ENCODE measurements around the gene RNF44. TPM values are rescaled to one million over a fixed set of nuclear protein-coding genes. Genes with fewer than 3 reads are reported as not detected.

The RNF44 gene
- total and polyA plus RNA-seq, 4 donors: 15.3 to 40.5 (median 25.5) TPM

GRCh38 chr5:176535664-176536131, 1.5 kb downstream of the RNF44 start:
- Histone ChIP-seq H3K27ac (ENCODE audit: low read depth in 1 of 2, low read length in 1 of 2) (peak overlapping the region; percentile 85 to 98), H3K4me3 (peak overlapping the region; percentile 68), H3K27me3 (ENCODE audit: control insufficient read depth in 3 of 3, insufficient read depth in 3 of 3, low read length in 2 of 3) (no peaks in the 10 kb centered on the region), H3K4me1 (ENCODE audit: control insufficient read depth in 5 of 5, insufficient read depth in 5 of 5, low read length in 5 of 5) (peaks cover 19 to 57% (median 23%) of the 10 kb centered on the region in 5 donors), H3K36me3 (ENCODE audit: control insufficient read depth in 4 of 4, insufficient read depth in 4 of 4, low read length in 4 of 4) (peaks cover 0 to 15% (median 0%) of the 10 kb centered on the region in 4 donors), H3K9me3 (ENCODE audit: control insufficient read depth in 4 of 4, insufficient read depth in 3 of 4, low read length in 3 of 4) (no peaks in the 10 kb centered on the region), H3K9ac (ENCODE audit: insufficient read depth in 1 of 2, low read length in 2 of 2) (peak overlapping the region; percentile 36 to 76)
- 2 to 3% methylated on average over 9 of the region's 9 CpGs for WGBS, 2 donors
- peak in 1 of 3 donors; percentile 24 for DNase-seq
- TF ChIP-seq CTCF (IDR thresholded peaks at IDR 0.05; ENCODE audit: control extremely low read depth, extremely low read depth): no peak
- ATAC-seq (ENCODE audit: insufficient read depth, low FRiP score): no peak

GRCh38 chr5:176535101-176535663, 2.0 kb downstream of the RNF44 start:
- Histone ChIP-seq H3K4me3 (peak overlapping the region; percentile 68), H3K27me3 (ENCODE audit: control insufficient read depth in 3 of 3, insufficient read depth in 3 of 3, low read length in 2 of 3) (no peaks in the 10 kb centered on the region), H3K27ac (ENCODE audit: low read depth in 1 of 2, low read length in 1 of 2) (peak overlapping the region; percentile 85 to 98), H3K4me1 (ENCODE audit: control insufficient read depth in 5 of 5, insufficient read depth in 5 of 5, low read length in 5 of 5) (peaks cover 19 to 57% (median 23%) of the 10 kb centered on the region in 5 donors), H3K9me3 (ENCODE audit: control insufficient read depth in 4 of 4, insufficient read depth in 3 of 4, low read length in 3 of 4) (no peaks in the 10 kb centered on the region), H3K36me3 (ENCODE audit: control insufficient read depth in 4 of 4, insufficient read depth in 4 of 4, low read length in 4 of 4) (peaks cover 0 to 20% (median 0%) of the 10 kb centered on the region in 4 donors), H3K9ac (ENCODE audit: insufficient read depth in 1 of 2, low read length in 2 of 2) (peak overlapping the region in 1 of 2 donors; percentile 36)
- peak in 2 of 3 donors; percentile 40 to 46 for DNase-seq
- 27 to 28% methylated on average over 11 of the region's 11 CpGs for WGBS, 2 donors
- ATAC-seq (ENCODE audit: insufficient read depth, low FRiP score): no peak
- no peak for TF ChIP-seq CTCF (IDR thresholded peaks at IDR 0.05; ENCODE audit: control extremely low read depth, extremely low read depth)

GRCh38 chr5:176534640-176535039, 2.6 kb downstream of the RNF44 start:
- TF ChIP-seq CTCF (IDR thresholded peaks at IDR 0.05; ENCODE audit: control extremely low read depth, extremely low read depth): no peak
- 66 to 71% methylated on average over 4 of the region's 4 CpGs for WGBS, 2 donors
- DNase-seq: no peak
- peak overlapping the region; percentile 85 to 98 for H3K27ac ChIP-seq (ENCODE audit: low read depth in 1 of 2, low read length in 1 of 2)
- H3K4me3 ChIP-seq: no peak overlapping the region
- peaks cover 0 to 22% (median under 1%) of the 10 kb centered on the region in 4 donors for H3K36me3 ChIP-seq (ENCODE audit: control insufficient read depth in 4 of 4, insufficient read depth in 4 of 4, low read length in 4 of 4)
- no peak for ATAC-seq (ENCODE audit: insufficient read depth, low FRiP score)
- peaks cover 19 to 57% (median 23%) of the 10 kb centered on the region in 5 donors for H3K4me1 ChIP-seq (ENCODE audit: control insufficient read depth in 5 of 5, insufficient read depth in 5 of 5, low read length in 5 of 5)
- no peaks in the 10 kb centered on the region for H3K9me3 ChIP-seq (ENCODE audit: control insufficient read depth in 4 of 4, insufficient read depth in 3 of 4, low read length in 3 of 4)
- no peaks in the 10 kb centered on the region for H3K27me3 ChIP-seq (ENCODE audit: control insufficient read depth in 3 of 3, insufficient read depth in 3 of 3, low read length in 2 of 3)
- H3K9ac ChIP-seq (ENCODE audit: insufficient read depth in 1 of 2, low read length in 2 of 2): peak overlapping the region in 1 of 2 donors; percentile 36

Data from lung (tissue), 12 donors.